ENCODE results near the gene CD33. TPM values are rescaled to one million over a fixed set of nuclear protein-coding genes. Genes with fewer than 3 reads are reported as not detected.

The CD33 gene
- total RNA-seq, 5 donors from 2014 or later (not counting 1 experiment from before 2014, with no cell fraction given) = 0.23 to 0.60 (median 0.42) TPM; not detected in 1

GRCh38 chr19:51219971-51220370 lies 4.9 kb upstream of the CD33 start:
- Histone ChIP-seq H3K4me3 (ENCODE audit: control insufficient read depth in 1 of 2, extremely low read depth in 1 of 2, low read length in 1 of 2) (no peak overlapping the region), H3K4me1 (ENCODE audit: control insufficient read depth in 1 of 2, extremely low read depth in 1 of 2, insufficient read depth in 2 of 2, low read length in 2 of 2) (no peaks in the 10 kb centered on the region), H3K27me3 (replicated peaks in 1 of 2; ENCODE audit: control insufficient read depth in 2 of 2, extremely low read depth in 1 of 2, insufficient read depth in 2 of 2, low read length in 1 of 2) (peaks cover 0 to 16% of the 10 kb centered on the region in 2 experiments), H3K36me3 (ENCODE audit: control insufficient read depth in 2 of 2, extremely low read depth in 1 of 2, insufficient read depth in 1 of 2, low read length in 1 of 2) (no peaks in the 10 kb centered on the region), H3K27ac (ENCODE audit: low read length) (no peak overlapping the region), H3K9me3 (no peaks in the 10 kb centered on the region)
- Mint-ChIP-seq H3K27me3 (peaks cover 39 to 43% of the 10 kb centered on the region in 2 donors), H3K9me3 (peaks cover 0 to 7% (median 0%) of the 10 kb centered on the region in 3 donors), H3K36me3 (no peaks in the 10 kb centered on the region), H3K27ac (no peak overlapping the region), H3K4me1 (no peaks in the 10 kb centered on the region), H3K4me3 (no peak overlapping the region)
- ChIA-PET POLR2A (no interaction called here), CTCF (no interaction called here)
- no peak for DNase-seq
- no CpG with 5 or more reads among the region's 1 CpG for WGBS (ENCODE audit: insufficient coverage)
- ATAC-seq (replicated peaks in 1 of 4) = no peak

- Histone ChIP-seq H3K36me3 (ENCODE audit: control insufficient read depth in 2 of 2, extremely low read depth in 1 of 2, insufficient read depth in 1 of 2, low read length in 1 of 2) (no peaks in the 10 kb centered on the region), H3K4me3 (ENCODE audit: control insufficient read depth in 1 of 2, extremely low read depth in 1 of 2, low read length in 1 of 2) (no peak overlapping the region), H3K27me3 (replicated peaks in 1 of 2; ENCODE audit: control insufficient read depth in 2 of 2, extremely low read depth in 1 of 2, insufficient read depth in 2 of 2, low read length in 1 of 2) (peaks cover 0 to 21% of the 10 kb centered on the region in 2 experiments), H3K9me3 (no peaks in the 10 kb centered on the region), H3K4me1 (ENCODE audit: control insufficient read depth in 1 of 2, extremely low read depth in 1 of 2, insufficient read depth in 2 of 2, low read length in 2 of 2) (no peaks in the 10 kb centered on the region), H3K27ac (ENCODE audit: low read length) (no peak overlapping the region)
- POLR2A ChIA-PET = no interaction called here
- H3K27me3 Mint-ChIP-seq = peaks cover 38 to 42% of the 10 kb centered on the region in 2 donors
- ATAC-seq (replicated peaks in 1 of 4) (no peak), DNase-seq (no peak)
- CTCF ChIA-PET = no interaction called here
- no peaks in the 10 kb centered on the region for H3K36me3 Mint-ChIP-seq
- no peak overlapping the region for H3K27ac Mint-ChIP-seq
- H3K4me3 Mint-ChIP-seq = no peak overlapping the region
- H3K4me1 Mint-ChIP-seq = no peaks in the 10 kb centered on the region
- peaks cover 0 to 7% (median 0%) of the 10 kb centered on the region in 3 donors for H3K9me3 Mint-ChIP-seq
These were observed 3.9 kb upstream of the CD33 start for GRCh38 chr19:51220996-51221395.

GRCh38 chr19:51224163-51224641 lies 678 bp upstream of the CD33 start:
- DNase-seq = no peak
- Histone ChIP-seq H3K27me3 (replicated peaks in 1 of 2; ENCODE audit: control insufficient read depth in 2 of 2, extremely low read depth in 1 of 2, insufficient read depth in 2 of 2, low read length in 1 of 2) (peaks cover 0 to 21% of the 10 kb centered on the region in 2 experiments), H3K4me3 (ENCODE audit: control insufficient read depth in 1 of 2, extremely low read depth in 1 of 2, low read length in 1 of 2) (no peak overlapping the region), H3K27ac (ENCODE audit: low read length) (no peak overlapping the region), H3K9me3 (no peaks in the 10 kb centered on the region), H3K36me3 (ENCODE audit: control insufficient read depth in 2 of 2, extremely low read depth in 1 of 2, insufficient read depth in 1 of 2, low read length in 1 of 2) (no peaks in the 10 kb centered on the region), H3K4me1 (ENCODE audit: control insufficient read depth in 1 of 2, extremely low read depth in 1 of 2, insufficient read depth in 2 of 2, low read length in 2 of 2) (no peaks in the 10 kb centered on the region)
- no peak overlapping the region for H3K4me3 Mint-ChIP-seq
- ChIA-PET POLR2A (no interaction called here), CTCF (no interaction called here)
- no peak for ATAC-seq (replicated peaks in 1 of 4)
- no peaks in the 10 kb centered on the region for H3K9me3 Mint-ChIP-seq
- WGBS (ENCODE audit: insufficient coverage) = no CpG with 5 or more reads among the region's 3 CpGs
- no peaks in the 10 kb centered on the region for H3K4me1 Mint-ChIP-seq
- no peaks in the 10 kb centered on the region for H3K36me3 Mint-ChIP-seq
- no peak overlapping the region for H3K27ac Mint-ChIP-seq
- peaks cover 30 to 66% of the 10 kb centered on the region in 2 donors for H3K27me3 Mint-ChIP-seq

- no peaks in the 10 kb centered on the region for H3K4me1 Mint-ChIP-seq
- H3K36me3 Mint-ChIP-seq = no peaks in the 10 kb centered on the region
- DNase-seq (no peak), ATAC-seq (replicated peaks in 1 of 4) (no peak)
- H3K4me3 Mint-ChIP-seq = no peak overlapping the region
- H3K36me3 ChIP-seq (ENCODE audit: control insufficient read depth in 2 of 2, extremely low read depth in 1 of 2, insufficient read depth in 1 of 2, low read length in 1 of 2) = no peaks in the 10 kb centered on the region
- H3K4me1 ChIP-seq (ENCODE audit: control insufficient read depth in 1 of 2, extremely low read depth in 1 of 2, insufficient read depth in 2 of 2, low read length in 2 of 2) = no peaks in the 10 kb centered on the region
- H3K27me3 Mint-ChIP-seq = peaks cover 24 to 63% of the 10 kb centered on the region in 2 donors
- H3K27me3 ChIP-seq (replicated peaks in 1 of 2; ENCODE audit: control insufficient read depth in 2 of 2, extremely low read depth in 1 of 2, insufficient read depth in 2 of 2, low read length in 1 of 2) = peaks cover 0 to 17% of the 10 kb centered on the region in 2 experiments
- H3K4me3 ChIP-seq (ENCODE audit: control insufficient read depth in 1 of 2, extremely low read depth in 1 of 2, low read length in 1 of 2) = no peak overlapping the region
- ChIA-PET POLR2A (no interaction called here), CTCF (no interaction called here)
- H3K9me3 Mint-ChIP-seq = no peaks in the 10 kb centered on the region
- no peak overlapping the region for H3K27ac ChIP-seq (ENCODE audit: low read length)
- 75% methylated on average over 1 of the region's 3 CpGs for WGBS (ENCODE audit: insufficient coverage)
- no peak overlapping the region for H3K27ac Mint-ChIP-seq
- no peaks in the 10 kb centered on the region for H3K9me3 ChIP-seq
These were observed 1.2 kb downstream of the CD33 start for GRCh38 chr19:51226067-51226466.

GRCh38 chr19:51227326-51227725 lies 2.4 kb downstream of the CD33 start:
- H3K4me1 Mint-ChIP-seq = no peaks in the 10 kb centered on the region
- Histone ChIP-seq H3K4me1 (ENCODE audit: control insufficient read depth in 1 of 2, extremely low read depth in 1 of 2, insufficient read depth in 2 of 2, low read length in 2 of 2) (no peaks in the 10 kb centered on the region), H3K9me3 (no peaks in the 10 kb centered on the region), H3K27me3 (replicated peaks in 1 of 2; ENCODE audit: control insufficient read depth in 2 of 2, extremely low read depth in 1 of 2, insufficient read depth in 2 of 2, low read length in 1 of 2) (peaks cover 0 to 20% of the 10 kb centered on the region in 2 experiments), H3K27ac (ENCODE audit: low read length) (no peak overlapping the region), H3K36me3 (ENCODE audit: control insufficient read depth in 2 of 2, extremely low read depth in 1 of 2, insufficient read depth in 1 of 2, low read length in 1 of 2) (no peaks in the 10 kb centered on the region), H3K4me3 (ENCODE audit: control insufficient read depth in 1 of 2, extremely low read depth in 1 of 2, low read length in 1 of 2) (no peak overlapping the region)
- H3K36me3 Mint-ChIP-seq = no peaks in the 10 kb centered on the region
- H3K4me3 Mint-ChIP-seq = no peak overlapping the region
- DNase-seq (no peak), ATAC-seq (replicated peaks in 1 of 4) (no peak)
- no peak overlapping the region for H3K27ac Mint-ChIP-seq
- peaks cover 26 to 71% of the 10 kb centered on the region in 2 donors for H3K27me3 Mint-ChIP-seq
- peaks cover 0 to 3% (median 0%) of the 10 kb centered on the region in 3 donors for H3K9me3 Mint-ChIP-seq
- CTCF ChIA-PET = no interaction called here
- POLR2A ChIA-PET = no interaction called here
- no CpG with 5 or more reads among the region's 2 CpGs for WGBS (ENCODE audit: insufficient coverage)

- Mint-ChIP-seq H3K27ac (no peak overlapping the region), H3K4me3 (no peak overlapping the region), H3K9me3 (peaks cover 0 to 6% (median 0%) of the 10 kb centered on the region in 3 donors), H3K27me3 (peaks cover 31 to 73% of the 10 kb centered on the region in 2 donors), H3K36me3 (no peaks in the 10 kb centered on the region), H3K4me1 (no peaks in the 10 kb centered on the region)
- ATAC-seq (replicated peaks in 1 of 4) (no peak), DNase-seq (no peak)
- H3K27ac ChIP-seq (ENCODE audit: low read length) = no peak overlapping the region
- ChIA-PET CTCF (no interaction called here), POLR2A (no interaction called here)
- H3K4me1 ChIP-seq (ENCODE audit: control insufficient read depth in 1 of 2, extremely low read depth in 1 of 2, insufficient read depth in 2 of 2, low read length in 2 of 2) = no peaks in the 10 kb centered on the region
- H3K4me3 ChIP-seq (ENCODE audit: control insufficient read depth in 1 of 2, extremely low read depth in 1 of 2, low read length in 1 of 2) = no peak overlapping the region
- WGBS (ENCODE audit: insufficient coverage) = 82% methylated on average over 2 of the region's 2 CpGs
- no peaks in the 10 kb centered on the region for H3K9me3 ChIP-seq
- no peaks in the 10 kb centered on the region for H3K36me3 ChIP-seq (ENCODE audit: control insufficient read depth in 2 of 2, extremely low read depth in 1 of 2, insufficient read depth in 1 of 2, low read length in 1 of 2)
- H3K27me3 ChIP-seq (replicated peaks in 1 of 2; ENCODE audit: control insufficient read depth in 2 of 2, extremely low read depth in 1 of 2, insufficient read depth in 2 of 2, low read length in 1 of 2) = peaks cover 0 to 21% of the 10 kb centered on the region in 2 experiments
These were observed 3.1 kb downstream of the CD33 start for GRCh38 chr19:51227966-51228365.

GRCh38 chr19:51240866-51241265 lies 16.0 kb downstream of the CD33 start:
- Mint-ChIP-seq H3K4me1 (peaks cover 0 to 6% (median 4%) of the 10 kb centered on the region in 3 donors), H3K36me3 (no peaks in the 10 kb centered on the region), H3K27ac (no peak overlapping the region), H3K4me3 (no peak overlapping the region), H3K27me3 (peaks cover 18 to 34% of the 10 kb centered on the region in 2 donors), H3K9me3 (no peaks in the 10 kb centered on the region)
- DNase-seq = no peak
- Histone ChIP-seq H3K4me1 (ENCODE audit: control insufficient read depth in 1 of 2, extremely low read depth in 1 of 2, insufficient read depth in 2 of 2, low read length in 2 of 2) (no peaks in the 10 kb centered on the region), H3K36me3 (ENCODE audit: control insufficient read depth in 2 of 2, extremely low read depth in 1 of 2, insufficient read depth in 1 of 2, low read length in 1 of 2) (no peaks in the 10 kb centered on the region), H3K27ac (ENCODE audit: low read length) (no peak overlapping the region), H3K27me3 (replicated peaks in 1 of 2; ENCODE audit: control insufficient read depth in 2 of 2, extremely low read depth in 1 of 2, insufficient read depth in 2 of 2, low read length in 1 of 2) (peaks cover 0 to 9% of the 10 kb centered on the region in 2 experiments), H3K4me3 (ENCODE audit: control insufficient read depth in 1 of 2, extremely low read depth in 1 of 2, low read length in 1 of 2) (no peak overlapping the region), H3K9me3 (no peaks in the 10 kb centered on the region)
- POLR2A ChIA-PET = no interaction called here
- WGBS (ENCODE audit: insufficient coverage) = 83% methylated on average over 1 of the region's 7 CpGs
- ATAC-seq (replicated peaks in 1 of 4) = no peak
- CTCF ChIA-PET = no interaction called here
